A549 (cell line): ENCODE data around the gene CLK2. TPM values are rescaled to one million over a fixed set of nuclear protein-coding genes. Genes with fewer than 3 reads are reported as not detected.

ENCODE experiments used
- ATAC-seq, 2 experiments: fragments of 200-7000 bp in 1 of 2; fragments of >200 bp in 1 of 2; cut with Nextera tagmentation in 1 of 2; cut with Tn5 transposase in 1 of 2; 3 replicates each; pipeline versions ENCODE4 v1.8.0 to v1.9.1; 2018 to 2020; ENCODE audit warnings: mild to moderate bottlenecking in 1 of 2, moderate library complexity in 1 of 2
- CTCF ChIA-PET: fragments of 300-600 bp; sonication (Branson Sonifier 250); formaldehyde crosslinking; extraction: SDS; loops from one replicate; lab custom pipeline; 2021; ENCODE audit warnings: antibody characterized with exemption, inconsistent platforms; lab: Yijun Ruan, JAX
- POLR2A ChIA-PET: fragments of 350-600 bp; formaldehyde crosslinking; extraction: SDS; loops from one replicate; lab custom pipeline; 2021; ENCODE audit warnings: antibody characterized with exemption, inconsistent platforms; lab: Yijun Ruan, JAX
- DNase-seq, 2 experiments: peaks; one replicate each; pipeline versions ENCODE4 v3.0.0 to v3.0.0-alpha.2; 2011 to 2016; ENCODE audit warnings: low read depth in 1 of 2, low spot score in 1 of 2
- FAIRE-seq: peaks from 2 replicates; lab custom pipeline; 2011; peaks lifted over from hg19 to GRCh38; lab: Jason Lieb, UNC
- H3K27ac ChIP-seq, 2 experiments: fragments of >200 bp; sonication (Bioruptor Twin); formaldehyde crosslinking; 3 replicates each; pipeline ENCODE4 v1.5.1; 2016 to 2017
- H3K4me1 ChIP-seq: fragments of >200 bp; sonication (Bioruptor Twin); formaldehyde crosslinking; 3 replicates; pipeline ENCODE4 v1.6.1; 2016
- H3K4me2 ChIP-seq: fragments of >200 bp; sonication (Bioruptor Twin); formaldehyde crosslinking; 3 replicates; pipeline ENCODE4 v1.6.1; 2016
- H3K4me3 ChIP-seq: fragments of >200 bp; sonication (Bioruptor Twin); formaldehyde crosslinking; 3 replicates; pipeline ENCODE4 v1.5.1; 2016
- H3K9me3 ChIP-seq: fragments of >200 bp; sonication (Bioruptor Twin); formaldehyde crosslinking; 3 replicates; pipeline ENCODE4 v1.6.1; 2016
- BHLHE40 ChIP-seq: IDR thresholded peaks from 2 replicates; pipeline ENCODE4 v1.6.1; 2012; ENCODE audit warnings: low read depth, low read length, inconsistent platforms
- CHD2 ChIP-seq: fragments of 150-350 bp; IDR thresholded peaks from 2 replicates; pipeline ENCODE4 v1.6.1; 2014; ENCODE audit warnings: low read length; ENCODE audit not compliant: partially characterized antibody
- CHD4 ChIP-seq: fragments of 200-600 bp; sonication (generic); IDR thresholded peaks from 2 replicates; pipeline ENCODE4 v1.6.1; 2016; ENCODE audit warnings: antibody characterized with exemption, mild to moderate bottlenecking, borderline replicate concordance
- EHMT2 ChIP-seq: fragments of 200-600 bp; sonication (generic); IDR thresholded peaks from 2 replicates; pipeline ENCODE4 v1.6.1; 2016; ENCODE audit warnings: antibody characterized with exemption, low read depth, mild to moderate bottlenecking, moderate library complexity
- EP300 ChIP-seq, 2 experiments: fragments of >200 bp; sonication (Bioruptor Twin); formaldehyde crosslinking; IDR thresholded peaks; 2 replicates in 1 of 2; 3 replicates in 1 of 2; pipeline ENCODE4 v1.6.1; 2016 to 2017
- FOSL2 ChIP-seq, 2 experiments: fragments of 450-650 bp in 1 of 2; fragments of >200 bp in 1 of 2; sonication (Bioruptor Twin) in 1 of 2; formaldehyde crosslinking; IDR thresholded peaks; 2 replicates each; pipeline versions ENCODE4 v1.5.0 to v1.6.1; 2016 to 2020; ENCODE audit warnings: mild to moderate bottlenecking in 1 of 2, moderate library complexity in 1 of 2
- FOXS1 ChIP-seq: fragments of 250-450 bp; sonication (Bioruptor Pico); IDR thresholded peaks from 2 replicates; pipeline ENCODE4 v1.5.0; 2020; ENCODE audit warnings: mild to moderate bottlenecking, moderate library complexity
- HEYL ChIP-seq: fragments of 250-450 bp; sonication (Bioruptor Pico); IDR thresholded peaks from 2 replicates; pipeline ENCODE4 v1.8.0; 2021; ENCODE audit warnings: mild to moderate bottlenecking, moderate library complexity
- MAZ ChIP-seq: fragments of 150-350 bp; IDR thresholded peaks from 2 replicates; pipeline ENCODE4 v1.6.1; 2014; ENCODE audit warnings: antibody characterized with exemption, low read depth, low read length, borderline replicate concordance
- NFE2L2 ChIP-seq: fragments of 150-350 bp; conservative IDR thresholded peaks from 2 replicates; pipeline ENCODE4 v1.6.1; 2014; ENCODE audit warnings: low read length
- NR3C1 ChIP-seq: fragments of >200 bp; sonication (Bioruptor Twin); formaldehyde crosslinking; IDR thresholded peaks from 3 replicates; pipeline ENCODE4 v1.6.1; 2017
- PHF8 ChIP-seq: fragments of 200-600 bp; sonication (generic); IDR thresholded peaks from 2 replicates; pipeline ENCODE4 v1.6.1; 2016; ENCODE audit warnings: low read depth, mild to moderate bottlenecking, antibody characterized with exemption, moderate library complexity, borderline replicate concordance
- POLR2AphosphoS2 ChIP-seq: conservative IDR thresholded peaks from 2 replicates; pipeline ENCODE4 v1.6.1; 2012; ENCODE audit warnings: low read length, improper control_type of control experiment, inconsistent platforms
- RFX5 ChIP-seq: fragments of 450-650 bp; IDR thresholded peaks from 2 replicates; pipeline ENCODE4 v1.7.1; 2014; ENCODE audit warnings: antibody characterized with exemption, mild to moderate bottlenecking, moderate library complexity
- SMC3 ChIP-seq: fragments of >200 bp; sonication (Bioruptor Twin); formaldehyde crosslinking; IDR thresholded peaks from 3 replicates; pipeline ENCODE4 v1.6.1; 2018; ENCODE audit warnings: inconsistent platforms
- TFCP2L1 ChIP-seq: fragments of 250-450 bp; sonication (Bioruptor Pico); IDR thresholded peaks from 2 replicates; pipeline ENCODE4 v1.5.0; 2021; ENCODE audit warnings: mild to moderate bottlenecking
- WGBS: methylation state at CpG from one replicate; pipeline ENCODE4 v1.1.6; 2017; ENCODE audit errors: missing lambda C conversion rate; 5-methylcytosine and 5-hydroxymethylcytosine counted together
- polyA plus RNA-seq, 4 experiments: library from polyadenylated mRNA; depleted of rRNA in 3 of 4; stranded (reverse); fragments of >200 nt; fragmentation: RNase III in 1 of 4; extraction: RNeasy Plus Mini Kit Qiagen cat#74134 plus additional on column Dnase treatment in 1 of 4; gene quantifications; 2 replicates in 3 of 4; 3 replicates in 1 of 4; pipeline ENCODE4 v1.2.3, GENCODE V29; 2011 to 2017
- TF ChIP-seq, protein P1 (sequence below): fragments of 450-650 bp; IDR thresholded peaks from 2 replicates; pipeline ENCODE4 v1.6.1; 2014; ENCODE audit warnings: antibody characterized with exemption
- TF ChIP-seq, protein P2 (sequence below): IDR thresholded peaks from 2 replicates; pipeline ENCODE4 v1.6.1; 2012; ENCODE audit warnings: low read depth, borderline replicate concordance
- TF ChIP-seq, protein P3 (sequence below): fragments of >200 bp; sonication (Bioruptor Twin); formaldehyde crosslinking; IDR thresholded peaks from 3 replicates; pipeline ENCODE4 v1.5.1; 2016

CLK2 gene
- polyA plus RNA-seq, 2 of the 4 experiments (the other 2 are of a cell fraction) = 37.9 to 45.7 TPM

DNA sequence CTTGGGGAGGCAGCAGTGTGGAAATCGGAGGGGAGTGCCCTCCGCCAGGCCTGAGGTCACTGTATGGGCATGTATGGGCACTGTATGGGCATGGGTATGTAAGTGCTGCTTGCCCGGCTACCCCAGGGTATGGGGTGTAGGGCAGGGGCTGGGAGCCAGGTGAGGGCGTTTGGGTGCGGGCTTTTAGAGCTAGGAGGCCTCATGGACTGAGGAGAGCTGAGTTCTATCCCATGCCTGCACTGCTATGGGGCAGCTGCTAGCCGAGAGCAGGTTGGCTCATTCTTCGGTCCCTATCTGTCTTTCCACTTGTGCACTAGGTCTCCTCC lies 22.6 kb upstream of the CLK2 start:
- 61% methylated on average over 7 of the region's 7 CpGs for WGBS
- no peak for DNase-seq
- ChIA-PET POLR2A (no interaction called here), CTCF (no interaction called here)
- H3K4me2 ChIP-seq = no peak overlapping the region
- no peaks in the 10 kb centered on the region for H3K9me3 ChIP-seq
- no peak for ATAC-seq
- FAIRE-seq = no peak
- no peak for TF ChIP-seq FOSL2 (IDR thresholded peaks at IDR 0.05)
- no peak for TF ChIP-seq FOSL2 (CRISPR knock-in tag; IDR thresholded peaks at IDR 0.05)
- no peak for TF ChIP-seq NR3C1
- TF ChIP-seq NFE2L2 = no peak
- no peak for TF ChIP-seq EHMT2
- H3K4me1 ChIP-seq = no peaks in the 10 kb centered on the region
- no peak overlapping the region for H3K27ac ChIP-seq
- H3K4me3 ChIP-seq = no peak overlapping the region

DNA sequence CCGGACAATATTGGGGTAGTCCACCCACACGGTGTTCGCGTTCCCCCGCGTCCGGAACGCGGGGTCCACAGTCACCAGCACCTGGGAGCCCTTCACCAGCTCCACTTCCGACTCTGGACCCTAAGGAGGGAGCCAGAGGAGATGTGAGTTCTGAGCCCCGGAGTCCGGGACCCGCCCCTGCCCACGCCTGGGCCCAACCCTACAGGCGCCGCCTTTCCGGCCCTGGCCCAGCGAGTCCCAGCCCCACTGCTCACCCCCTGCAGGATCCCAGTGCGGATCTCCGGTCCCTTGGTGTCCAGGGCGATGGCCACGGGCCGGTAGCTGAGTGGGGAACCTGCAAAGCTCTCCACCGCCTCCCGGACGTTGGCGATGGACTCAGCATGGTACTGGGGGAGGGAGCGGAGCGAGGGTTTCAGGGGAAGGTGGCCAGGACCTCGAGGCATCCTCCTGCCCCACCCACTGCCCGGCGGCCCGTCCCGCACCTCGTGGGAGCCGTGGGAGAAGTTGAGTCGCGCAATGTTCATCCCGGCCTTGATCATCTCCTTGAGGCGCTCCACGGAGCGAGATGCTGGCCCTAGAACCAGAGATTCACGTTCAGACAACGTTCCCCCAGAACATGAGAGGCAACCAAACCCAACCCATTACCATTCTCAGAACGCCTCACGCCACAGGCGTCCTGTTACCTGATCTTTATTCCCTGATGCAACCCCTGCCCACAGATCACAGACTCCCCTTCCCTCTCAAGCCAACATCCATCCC lies 22.1 kb upstream of the CLK2 start:
- ChIA-PET POLR2A (no interaction called here), CTCF (interaction anchor here (1.0 kb wide), 1 partner anchor 17 kb away, joined by 3 read pairs; no protein-coding TSS in a partner anchor)
- DNase-seq (no peak), ATAC-seq (peak; percentile 5 to 22; a peak in 2 of 6 replicates), FAIRE-seq (no peak)
- Histone ChIP-seq H3K4me3 (no peak overlapping the region), H3K4me2 (no peak overlapping the region), H3K27ac (no peak overlapping the region), H3K4me1 (no peaks in the 10 kb centered on the region), H3K9me3 (no peaks in the 10 kb centered on the region)
- TF ChIP-seq FOXS1 (CRISPR knock-in tag) (no peak), CHD4 (no peak), TFCP2L1 (CRISPR knock-in tag) (no peak), EP300 (IDR thresholded peaks at IDR 0.05) (no peak), POLR2AphosphoS2 (no peak), BHLHE40 (no peak), RFX5 (no peak), CHD2 (no peak), SMC3 (no peak), PHF8 (no peak), MAZ (no peak)
- TF ChIP-seq, protein P1, sequence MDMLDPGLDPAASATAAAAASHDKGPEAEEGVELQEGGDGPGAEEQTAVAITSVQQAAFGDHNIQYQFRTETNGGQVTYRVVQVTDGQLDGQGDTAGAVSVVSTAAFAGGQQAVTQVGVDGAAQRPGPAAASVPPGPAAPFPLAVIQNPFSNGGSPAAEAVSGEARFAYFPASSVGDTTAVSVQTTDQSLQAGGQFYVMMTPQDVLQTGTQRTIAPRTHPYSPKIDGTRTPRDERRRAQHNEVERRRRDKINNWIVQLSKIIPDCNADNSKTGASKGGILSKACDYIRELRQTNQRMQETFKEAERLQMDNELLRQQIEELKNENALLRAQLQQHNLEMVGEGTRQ = no peak
- TF ChIP-seq, protein P2, sequence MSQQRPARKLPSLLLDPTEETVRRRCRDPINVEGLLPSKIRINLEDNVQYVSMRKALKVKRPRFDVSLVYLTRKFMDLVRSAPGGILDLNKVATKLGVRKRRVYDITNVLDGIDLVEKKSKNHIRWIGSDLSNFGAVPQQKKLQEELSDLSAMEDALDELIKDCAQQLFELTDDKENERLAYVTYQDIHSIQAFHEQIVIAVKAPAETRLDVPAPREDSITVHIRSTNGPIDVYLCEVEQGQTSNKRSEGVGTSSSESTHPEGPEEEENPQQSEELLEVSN = no peak
- TF ChIP-seq, protein P3, sequence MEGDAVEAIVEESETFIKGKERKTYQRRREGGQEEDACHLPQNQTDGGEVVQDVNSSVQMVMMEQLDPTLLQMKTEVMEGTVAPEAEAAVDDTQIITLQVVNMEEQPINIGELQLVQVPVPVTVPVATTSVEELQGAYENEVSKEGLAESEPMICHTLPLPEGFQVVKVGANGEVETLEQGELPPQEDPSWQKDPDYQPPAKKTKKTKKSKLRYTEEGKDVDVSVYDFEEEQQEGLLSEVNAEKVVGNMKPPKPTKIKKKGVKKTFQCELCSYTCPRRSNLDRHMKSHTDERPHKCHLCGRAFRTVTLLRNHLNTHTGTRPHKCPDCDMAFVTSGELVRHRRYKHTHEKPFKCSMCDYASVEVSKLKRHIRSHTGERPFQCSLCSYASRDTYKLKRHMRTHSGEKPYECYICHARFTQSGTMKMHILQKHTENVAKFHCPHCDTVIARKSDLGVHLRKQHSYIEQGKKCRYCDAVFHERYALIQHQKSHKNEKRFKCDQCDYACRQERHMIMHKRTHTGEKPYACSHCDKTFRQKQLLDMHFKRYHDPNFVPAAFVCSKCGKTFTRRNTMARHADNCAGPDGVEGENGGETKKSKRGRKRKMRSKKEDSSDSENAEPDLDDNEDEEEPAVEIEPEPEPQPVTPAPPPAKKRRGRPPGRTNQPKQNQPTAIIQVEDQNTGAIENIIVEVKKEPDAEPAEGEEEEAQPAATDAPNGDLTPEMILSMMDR = no peak
- WGBS = 71% methylated on average over 33 of the region's 47 CpGs

DNA sequence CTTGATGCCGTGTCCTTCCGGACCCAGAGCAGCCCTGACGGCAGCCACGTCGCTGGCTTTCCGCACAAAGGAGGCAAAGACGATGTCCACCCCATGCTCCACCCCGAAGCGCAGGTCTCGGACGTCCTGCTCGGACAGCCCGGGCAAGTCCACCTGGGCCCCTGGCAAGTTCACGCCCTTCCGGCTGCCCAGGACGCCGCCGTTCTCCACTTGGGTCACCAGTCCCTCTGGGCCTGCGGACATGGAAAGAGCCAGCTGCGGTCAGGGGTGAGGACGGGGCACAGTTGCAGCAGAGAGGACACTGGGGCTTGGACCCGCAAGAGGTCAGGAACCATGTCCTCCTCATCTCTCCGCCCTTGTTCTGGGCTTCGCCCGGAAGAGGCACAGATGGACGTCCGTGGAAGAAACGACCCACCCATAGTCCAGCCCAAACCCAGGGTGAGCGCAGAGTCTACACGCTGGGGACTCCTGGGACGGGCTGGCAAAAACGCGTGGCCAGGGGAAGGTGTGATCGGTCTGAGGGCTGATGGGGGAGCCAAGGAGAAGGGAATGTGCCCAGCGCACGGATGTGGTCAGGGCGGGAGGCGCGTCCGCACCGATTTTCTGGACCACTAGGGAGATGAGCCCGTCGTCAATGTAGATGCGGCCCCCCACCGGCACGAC lies 21.3 kb upstream of the CLK2 start:
- ChIA-PET POLR2A (no interaction called here), CTCF (interaction anchor here (1.0 kb wide), 1 partner anchor 16 kb away, joined by 3 read pairs; no protein-coding TSS in a partner anchor)
- DNase-seq (no peak), FAIRE-seq (no peak), ATAC-seq (peak in 1 of 2 experiments; percentile 31; a peak in 2 of 6 replicates)
- H3K27ac ChIP-seq = no peak overlapping the region
- TF ChIP-seq EHMT2 (no peak), HEYL (CRISPR knock-in tag) (no peak), FOXS1 (CRISPR knock-in tag) (no peak)
- TF ChIP-seq, protein P1 = no peak
- WGBS = 83% methylated on average over 46 of the region's 46 CpGs
- no peak overlapping the region for H3K4me3 ChIP-seq
- no peak overlapping the region for H3K4me2 ChIP-seq
- H3K4me1 ChIP-seq = no peaks in the 10 kb centered on the region
- no peaks in the 10 kb centered on the region for H3K9me3 ChIP-seq
